Type B pancreatic cell (in vitro differentiated cells): ENCODE results near the gene GEMIN2. TPM values are rescaled to one million over a fixed set of nuclear protein-coding genes. Genes with fewer than 3 reads are reported as not detected.
"Not testable (repeated sequence)": the region's sequence is repeated elsewhere in the genome, so short reads cannot be mapped to it uniquely, and the experiment has no call there.

Experiments used
- DNase-seq: peaks from one replicate; pipeline ENCODE4 v3.0.0; 2021; ENCODE audit warnings: mixed read lengths; ENCODE audit not compliant: unreplicated experiment; ENCODE audit errors: extremely low spot score
- H3K27ac Mint-ChIP-seq: 2 replicates; pipeline ENCODE4 v1.8.0; 2021; ENCODE audit warnings: mild to moderate bottlenecking, mixed read lengths
- H3K27me3 Mint-ChIP-seq: 2 replicates; pipeline ENCODE4 v1.8.0; 2021; ENCODE audit warnings: mixed read lengths
- H3K36me3 Mint-ChIP-seq: 2 replicates; pipeline ENCODE4 v1.8.0; 2021; ENCODE audit warnings: mixed read lengths
- H3K4me1 Mint-ChIP-seq: one replicate; pipeline ENCODE4 v1.8.0; 2021; ENCODE audit warnings: mixed read lengths; ENCODE audit not compliant: unreplicated experiment
- H3K4me3 Mint-ChIP-seq: 2 replicates; pipeline ENCODE4 v1.8.0; 2021; ENCODE audit warnings: mild to moderate bottlenecking, mixed read lengths
- H3K9me3 Mint-ChIP-seq: 2 replicates; pipeline ENCODE4 v1.8.0; 2021; ENCODE audit warnings: mixed read lengths
- total RNA-seq: library from RNA; stranded (reverse); gene quantifications from 2 replicates; pipeline ENCODE4 v1.2.1, GENCODE V29; 2021; ENCODE audit warnings: low replicate concordance
- TF ChIP-seq, protein P1 (sequence below): fragments of 200-600 bp; sonication (generic); conservative IDR thresholded peaks from 2 replicates; pipeline ENCODE4 v1.5.0; 2021; ENCODE audit warnings: antibody characterized with exemption, mild to moderate bottlenecking

Gene GEMIN2
- total RNA-seq, 1 donor from 2014 or later = 20.1 TPM

- no peak for DNase-seq
- no peaks in the 10 kb centered on the region for H3K9me3 Mint-ChIP-seq
- no peaks in the 10 kb centered on the region for H3K27me3 Mint-ChIP-seq
- H3K4me1 Mint-ChIP-seq = peaks cover 10% of the 10 kb centered on the region
- TF ChIP-seq, protein P1, sequence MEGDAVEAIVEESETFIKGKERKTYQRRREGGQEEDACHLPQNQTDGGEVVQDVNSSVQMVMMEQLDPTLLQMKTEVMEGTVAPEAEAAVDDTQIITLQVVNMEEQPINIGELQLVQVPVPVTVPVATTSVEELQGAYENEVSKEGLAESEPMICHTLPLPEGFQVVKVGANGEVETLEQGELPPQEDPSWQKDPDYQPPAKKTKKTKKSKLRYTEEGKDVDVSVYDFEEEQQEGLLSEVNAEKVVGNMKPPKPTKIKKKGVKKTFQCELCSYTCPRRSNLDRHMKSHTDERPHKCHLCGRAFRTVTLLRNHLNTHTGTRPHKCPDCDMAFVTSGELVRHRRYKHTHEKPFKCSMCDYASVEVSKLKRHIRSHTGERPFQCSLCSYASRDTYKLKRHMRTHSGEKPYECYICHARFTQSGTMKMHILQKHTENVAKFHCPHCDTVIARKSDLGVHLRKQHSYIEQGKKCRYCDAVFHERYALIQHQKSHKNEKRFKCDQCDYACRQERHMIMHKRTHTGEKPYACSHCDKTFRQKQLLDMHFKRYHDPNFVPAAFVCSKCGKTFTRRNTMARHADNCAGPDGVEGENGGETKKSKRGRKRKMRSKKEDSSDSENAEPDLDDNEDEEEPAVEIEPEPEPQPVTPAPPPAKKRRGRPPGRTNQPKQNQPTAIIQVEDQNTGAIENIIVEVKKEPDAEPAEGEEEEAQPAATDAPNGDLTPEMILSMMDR = peak; percentile 71
- peak overlapping the region; percentile 84 for H3K27ac Mint-ChIP-seq
- H3K4me3 Mint-ChIP-seq = peak overlapping the region; percentile 50
- no peaks in the 10 kb centered on the region for H3K36me3 Mint-ChIP-seq
These were observed 6.5 kb upstream of the GEMIN2 start for GRCh38 chr14:39107591-39107996.

- TF ChIP-seq, protein P1 = no peak
- no peak for DNase-seq
- Mint-ChIP-seq H3K4me1 (peaks cover 8% of the 10 kb centered on the region), H3K36me3 (no peaks in the 10 kb centered on the region), H3K4me3 (no peak overlapping the region), H3K9me3 (no peaks in the 10 kb centered on the region), H3K27ac (no peak overlapping the region), H3K27me3 (no peaks in the 10 kb centered on the region)
These were observed 5.3 kb upstream of the GEMIN2 start for GRCh38 chr14:39108791-39109190.

DNA sequence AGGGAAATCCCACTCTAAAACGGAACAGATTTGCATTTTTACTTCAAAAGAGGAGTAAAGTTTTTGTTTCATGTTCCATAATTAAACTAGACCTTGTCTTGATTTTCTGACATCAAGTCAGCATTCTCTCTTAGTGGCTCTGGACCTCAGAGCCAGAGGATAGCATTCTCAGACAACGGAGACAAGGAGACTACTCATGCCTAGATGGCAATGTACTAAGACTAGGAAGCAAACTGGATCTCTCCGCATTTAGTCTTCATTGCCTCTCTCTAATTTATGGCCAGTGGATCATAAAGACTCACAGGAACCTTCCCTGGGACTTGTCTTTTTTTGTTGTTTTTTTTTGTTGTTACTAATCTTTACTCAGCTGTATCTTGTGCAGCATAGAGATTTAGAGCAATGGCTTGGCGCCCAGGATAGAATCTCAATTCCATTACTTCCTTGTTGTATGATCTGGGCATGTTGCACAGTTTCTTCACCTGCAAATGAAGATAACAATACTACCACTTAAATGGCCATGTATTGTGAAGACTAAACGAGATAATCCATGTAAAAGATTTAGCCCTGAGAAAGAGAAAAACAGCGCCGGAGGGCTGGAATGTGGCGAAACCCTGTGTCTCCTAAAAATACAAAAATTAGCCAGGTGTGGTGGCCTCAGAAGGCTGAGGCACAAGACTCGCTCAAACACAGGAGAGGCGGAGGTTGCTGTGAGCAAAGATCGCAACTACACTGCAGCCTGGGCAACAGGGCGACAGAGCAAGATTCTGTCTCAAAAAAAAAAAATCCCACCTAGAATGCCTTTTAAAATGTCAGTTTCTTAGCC, 4.0 kb upstream of the GEMIN2 start:
- no peaks in the 10 kb centered on the region for H3K36me3 Mint-ChIP-seq
- H3K9me3 Mint-ChIP-seq = no peaks in the 10 kb centered on the region
- H3K27ac Mint-ChIP-seq = no peak overlapping the region
- TF ChIP-seq, protein P1 = no peak
- DNase-seq = no peak
- H3K4me1 Mint-ChIP-seq = peaks cover 15% of the 10 kb centered on the region
- H3K4me3 Mint-ChIP-seq = no peak overlapping the region
- no peaks in the 10 kb centered on the region for H3K27me3 Mint-ChIP-seq

DNA sequence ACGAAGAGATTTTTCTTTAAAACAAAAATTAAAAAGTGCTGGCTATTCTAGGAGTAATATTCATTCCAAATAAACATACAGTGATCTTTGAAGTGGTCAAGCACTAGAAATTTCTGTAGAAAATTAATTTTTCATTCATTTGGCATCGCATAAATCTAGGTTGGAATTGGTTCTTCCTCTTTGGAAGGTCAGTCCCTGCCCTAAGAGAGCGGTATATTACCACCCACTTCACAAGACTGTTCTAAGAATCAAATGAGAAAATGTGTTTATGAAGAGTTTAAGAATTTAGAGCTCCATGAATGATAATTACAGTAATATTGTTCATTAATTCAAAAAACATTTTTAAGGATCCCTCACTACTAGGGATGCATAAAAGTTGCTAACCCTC, 444 bp upstream of the GEMIN2 start:
- H3K4me3 Mint-ChIP-seq = peak overlapping the region; percentile 99
- no peak for DNase-seq
- H3K4me1 Mint-ChIP-seq = peaks cover 12% of the 10 kb centered on the region
- peak overlapping the region; percentile 93 for H3K27ac Mint-ChIP-seq
- no peaks in the 10 kb centered on the region for H3K36me3 Mint-ChIP-seq
- no peaks in the 10 kb centered on the region for H3K27me3 Mint-ChIP-seq
- TF ChIP-seq, protein P1 = no peak
- no peaks in the 10 kb centered on the region for H3K9me3 Mint-ChIP-seq

- TF ChIP-seq, protein P1 = no peak
- Mint-ChIP-seq H3K27me3 (no peaks in the 10 kb centered on the region), H3K36me3 (peaks cover 11% of the 10 kb centered on the region), H3K27ac (no peak overlapping the region), H3K4me1 (no peaks in the 10 kb centered on the region), H3K9me3 (no peaks in the 10 kb centered on the region), H3K4me3 (no peak overlapping the region)
- DNase-seq = no peak
These were observed 8.4 kb downstream of the GEMIN2 start for GRCh38 chr14:39122330-39123138.

DNA sequence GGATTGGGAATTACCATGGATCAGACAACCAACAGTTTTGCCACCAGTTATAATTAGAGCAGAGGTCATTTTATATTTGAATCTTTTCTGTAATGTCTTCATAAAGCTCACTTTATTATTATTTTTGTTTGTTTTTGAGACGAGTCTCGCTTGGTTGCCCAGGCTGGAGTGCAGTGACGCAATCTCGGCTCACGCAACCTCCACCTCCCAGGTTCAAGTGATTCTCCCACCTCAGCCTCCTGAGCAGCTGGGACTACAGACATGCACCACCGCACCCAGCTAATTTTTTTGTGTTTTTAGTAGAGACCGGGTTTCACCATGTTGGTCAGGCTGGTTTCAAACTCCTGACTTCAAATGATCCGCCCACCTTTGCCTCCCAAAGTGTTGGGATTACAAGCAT, 23.7 kb downstream of the GEMIN2 start:
- H3K4me1 Mint-ChIP-seq, H3K4me3 Mint-ChIP-seq, H3K27me3 Mint-ChIP-seq, H3K27ac Mint-ChIP-seq, H3K9me3 Mint-ChIP-seq, DNase-seq: not testable (repeated sequence)
- peaks cover 19% of the 10 kb centered on the region for H3K36me3 Mint-ChIP-seq
